MCF 10A (cell line): ENCODE results near the gene EHD1. TPM values are rescaled to one million over a fixed set of nuclear protein-coding genes. Genes with fewer than 3 reads are reported as not detected.
A peak's percentile ranks its signal among the peaks of the same experiment; 100 is the strongest.

Source experiments
- BruUV-seq: library from RNA; stranded (reverse); fragments of 400-500 nt; replicated peaks from 2 replicates; lab custom pipeline; 2021; lab: Mats Ljungman, UMichigan
- CTCF ChIA-PET: fragments of 300-600 bp; sonication (Branson Sonifier 250); formaldehyde crosslinking; extraction: SDS; loops from one replicate; lab custom pipeline; 2021; ENCODE audit warnings: antibody characterized with exemption, inconsistent platforms; lab: Yijun Ruan, JAX
- POLR2A ChIA-PET: fragments of 300-600, 350-650 bp; sonication (Branson Sonifier 250); formaldehyde crosslinking; extraction: SDS; loops from one replicate; lab custom pipeline; 2020; ENCODE audit warnings: antibody characterized with exemption, inconsistent platforms; lab: Yijun Ruan, JAX
- DNase-seq: peaks from one replicate; pipeline ENCODE4 v3.0.0-alpha.2; 2018; ENCODE audit not compliant: unreplicated experiment
- H3K27ac Mint-ChIP-seq: one replicate; pipeline ENCODE4 v1.8.0; 2022; ENCODE audit warnings: mild to moderate bottlenecking, low read depth, mixed read lengths; ENCODE audit not compliant: unreplicated experiment
- H3K27me3 Mint-ChIP-seq: one replicate; pipeline ENCODE4 v1.8.0; 2022; ENCODE audit warnings: mixed read lengths; ENCODE audit not compliant: insufficient read depth, unreplicated experiment
- H3K36me3 Mint-ChIP-seq: one replicate; pipeline ENCODE4 v1.8.0; 2022; ENCODE audit warnings: mild to moderate bottlenecking, moderate library complexity, mixed read lengths; ENCODE audit not compliant: insufficient read depth, unreplicated experiment
- H3K4me1 Mint-ChIP-seq: one replicate; pipeline ENCODE4 v1.8.0; 2022; ENCODE audit warnings: mixed read lengths; ENCODE audit not compliant: insufficient read depth, unreplicated experiment
- H3K4me3 Mint-ChIP-seq: one replicate; pipeline ENCODE4 v1.8.0; 2022; ENCODE audit warnings: mild to moderate bottlenecking, moderate library complexity, mixed read lengths; ENCODE audit not compliant: unreplicated experiment
- H3K9me3 Mint-ChIP-seq: one replicate; pipeline ENCODE4 v1.8.0; 2022; ENCODE audit warnings: mixed read lengths; ENCODE audit not compliant: unreplicated experiment
- CTCF ChIP-seq: fragments of 200-600 bp; IDR thresholded peaks from one replicate; pipeline ENCODE4 v1.8.0; 2022; ENCODE audit warnings: antibody characterized with exemption, mild to moderate bottlenecking; ENCODE audit not compliant: unreplicated experiment
- intact Hi-C: fragments of 100-400 bp; cut with micrococcal nuclease; formaldehyde crosslinking; loops from 2 replicates; pipeline ENCODE4 v1.14.1; 2022
- total RNA-seq: library from RNA; stranded (reverse); gene quantifications from 2 replicates; pipeline ENCODE4 v1.2.3, GENCODE V29; 2022

Gene EHD1
- total RNA-seq, 1 experiment from 2014 or later: 80.6 TPM

- no peak overlapping the region for H3K27ac Mint-ChIP-seq
- H3K4me1 Mint-ChIP-seq: peaks cover 10% of the 10 kb centered on the region
- no peak overlapping the region for H3K4me3 Mint-ChIP-seq
- no peaks in the 10 kb centered on the region for H3K27me3 Mint-ChIP-seq
- no peaks in the 10 kb centered on the region for H3K36me3 Mint-ChIP-seq
- ChIA-PET POLR2A (no interaction called here), CTCF (interaction anchor here (0.6 to 0.9 kb wide), 2 partner anchors 46 to 63 kb away, joined by 3 read pairs; no protein-coding TSS in a partner anchor)
- intact Hi-C loops: no loop called here
- no peak for DNase-seq
- no peaks in the 10 kb centered on the region for H3K9me3 Mint-ChIP-seq
- no peak for TF ChIP-seq CTCF
- BruUV-seq: no TSS peak
These were observed 64.6 kb downstream of the EHD1 start for GRCh38 chr11:64813826-64814225.

- intact Hi-C loops: loop anchor here (2.0 kb wide), 2 partner anchors 32 kb away; partner anchors contain the start of gene SF1
- no TSS peak for BruUV-seq
- Mint-ChIP-seq H3K4me1 (peaks cover 14% of the 10 kb centered on the region), H3K9me3 (no peaks in the 10 kb centered on the region), H3K27ac (peak overlapping the region; percentile 93), H3K4me3 (peak overlapping the region; percentile 99), H3K27me3 (no peaks in the 10 kb centered on the region), H3K36me3 (peaks cover 18% of the 10 kb centered on the region)
- ChIA-PET CTCF (interaction anchor here (0.5 to 0.6 kb wide), 2 partner anchors 139 to 143 kb away, joined by 3 to 4 read pairs; no protein-coding TSS in a partner anchor), POLR2A (interaction anchor here (0.6 to 3.6 kb wide), 11 partner anchors 8 to 400 kb away, joined by 3 to 27 read pairs (median 4); partner anchors contain the start of genes SAC3D1 and SF1)
- no peak for TF ChIP-seq CTCF
- DNase-seq: no peak
These were observed 67.5 kb downstream of the EHD1 start for GRCh38 chr11:64810891-64811272.

GRCh38 chr11:64810271-64810890 lies 68.0 kb downstream of the EHD1 start, which contains the start of gene MEN1:
TSS of gene MEN1 (minus strand) at chr11:64810551. CDS start at chr11:64810109, 442 bp downstream.
- BruUV-seq: no TSS peak
- CTCF ChIA-PET: interaction anchor here (0.6 to 1.0 kb wide), 4 partner anchors 29 to 465 kb away, joined by 3 to 5 read pairs (median 4); no protein-coding TSS in a partner anchor
- Mint-ChIP-seq H3K4me3 (peak within 1 kb of the TSS; percentile 99), H3K27me3 (no peaks in the 10 kb centered on the region), H3K27ac (peak within 1 kb of the TSS; percentile 93), H3K4me1 (peaks cover 10% of the 10 kb centered on the region), H3K9me3 (no peaks in the 10 kb centered on the region), H3K36me3 (peaks cover 18% of the 10 kb centered on the region)
- DNase-seq: peak; percentile 95
- TF ChIP-seq CTCF: no peak
- POLR2A ChIA-PET: interaction anchor here (0.6 to 3.6 kb wide), 13 partner anchors 9 to 1479 kb away, joined by 3 to 27 read pairs (median 4); partner anchors contain the start of genes SAC3D1, SF1 and YIF1A
- intact Hi-C loops: loop anchor here (2.0 kb wide), 2 partner anchors 32 kb away; partner anchors contain the start of gene SF1

- no TSS peak for BruUV-seq
- Mint-ChIP-seq H3K27ac (peak overlapping the region; percentile 93), H3K27me3 (no peaks in the 10 kb centered on the region), H3K9me3 (no peaks in the 10 kb centered on the region), H3K36me3 (peaks cover 18% of the 10 kb centered on the region), H3K4me1 (peaks cover 8% of the 10 kb centered on the region), H3K4me3 (peak overlapping the region; percentile 99)
- intact Hi-C loops: loop anchor here (2.0 kb wide), 2 partner anchors 31 to 33 kb away; partner anchors contain the start of gene SF1
- peak; percentile 50 for DNase-seq
- TF ChIP-seq CTCF: no peak
- CTCF ChIA-PET: interaction anchor here (0.6 to 1.1 kb wide), 5 partner anchors 25 to 466 kb away, joined by 3 to 5 read pairs (median 3); no protein-coding TSS in a partner anchor
- POLR2A ChIA-PET: interaction anchor here (0.6 to 3.6 kb wide), 9 partner anchors 9 to 1479 kb away, joined by 3 to 27 read pairs (median 8); partner anchors contain the start of genes SAC3D1, SF1 and YIF1A
These were observed 68.6 kb downstream of the EHD1 start for GRCh38 chr11:64809781-64810241.
